GM15510 (cell line): ENCODE measurements around the gene VSIG1.

ENCODE experiments used
- POLR2A ChIP-seq: IDR thresholded peaks from 3 replicates; pipeline ENCODE4 v1.6.1; 2011; ENCODE audit warnings: borderline replicate concordance; ENCODE audit not compliant: insufficient read length; ENCODE audit errors: extremely low read depth

The VSIG1 gene

GRCh38 chrX:108044554-108045256, at the start of gene VSIG1:
Gene VSIG1 (plus strand): TSS chrX:108045065. CDS start chrX:108045131, 66 bp downstream.
- TF ChIP-seq POLR2A, result no peak

GRCh38 chrX:107996124-107996523, 48.7 kb upstream of the VSIG1 start:
- TF ChIP-seq POLR2A, result no peak

- TF ChIP-seq POLR2A, result no peak
Measured at GRCh38 chrX:108000751-108001150, 44.1 kb upstream of the VSIG1 start.

GRCh38 chrX:108001218-108001814, 43.5 kb upstream of the VSIG1 start:
- TF ChIP-seq POLR2A, result no peak

GRCh38 chrX:108018656-108019381, 26.0 kb upstream of the VSIG1 start:
- TF ChIP-seq POLR2A, result no peak

GRCh38 chrX:108019382-108019875, 25.4 kb upstream of the VSIG1 start:
- no peak for TF ChIP-seq POLR2A

GRCh38 chrX:108020631-108021030, 24.2 kb upstream of the VSIG1 start:
- no peak for TF ChIP-seq POLR2A

GRCh38 chrX:108022491-108023089, 22.3 kb upstream of the VSIG1 start:
- no peak for TF ChIP-seq POLR2A

- TF ChIP-seq POLR2A, result no peak
Measured at GRCh38 chrX:108025376-108025775, 19.5 kb upstream of the VSIG1 start.

- no peak for TF ChIP-seq POLR2A
Measured at GRCh38 chrX:108025954-108026600, 18.8 kb upstream of the VSIG1 start.

- no peak for TF ChIP-seq POLR2A
Measured at GRCh38 chrX:108028854-108029253, 16.0 kb upstream of the VSIG1 start.

GRCh38 chrX:108029928-108030711, 14.7 kb upstream of the VSIG1 start:
- TF ChIP-seq POLR2A, result no peak

GRCh38 chrX:108032944-108033343, 11.9 kb upstream of the VSIG1 start:
- TF ChIP-seq POLR2A, result no peak

GRCh38 chrX:108033890-108034289, 11.0 kb upstream of the VSIG1 start:
- TF ChIP-seq POLR2A, result no peak
